Astrocyte (in vitro differentiated cells and primary cell): ENCODE data around the gene CHD9NB. TPM values are rescaled to one million over a fixed set of nuclear protein-coding genes. Genes with fewer than 3 reads are reported as not detected.

Source experiments
- DNase-seq: peaks from one replicate; pipeline ENCODE4 v3.0.0-alpha.2; 2010; ENCODE audit warnings: low read depth
- FAIRE-seq: peaks from 2 replicates; lab custom pipeline; 2011; peaks lifted over from hg19 to GRCh38; lab: Jason Lieb, UNC
- H2AFZ ChIP-seq: 2 replicates; pipeline ENCODE4 v1.6.0; 2012; ENCODE audit warnings: low read depth, low read length, inconsistent platforms
- H3K27ac ChIP-seq: 2 replicates; pipeline ENCODE4 v1.5.1; 2011; ENCODE audit warnings: low read depth, low read length, inconsistent platforms
- H3K27me3 ChIP-seq: 2 replicates; pipeline ENCODE4 v1.6.0; 2011; ENCODE audit warnings: low read length, inconsistent platforms; ENCODE audit not compliant: insufficient read depth
- H3K36me3 ChIP-seq: 2 replicates; pipeline ENCODE4 v1.5.1; 2011; ENCODE audit warnings: low read length, inconsistent platforms; ENCODE audit not compliant: insufficient read depth
- H3K4me1 ChIP-seq: 2 replicates; pipeline ENCODE4 v1.5.1; 2011; ENCODE audit warnings: low read length, inconsistent platforms; ENCODE audit not compliant: insufficient read depth
- H3K4me2 ChIP-seq: 2 replicates; pipeline ENCODE4 v1.6.0; 2012; ENCODE audit warnings: low read length, inconsistent platforms
- H3K4me3 ChIP-seq: 2 replicates; pipeline ENCODE4 v1.5.1; 2011; ENCODE audit warnings: low read depth, mild to moderate bottlenecking, low read length, inconsistent platforms; ENCODE audit not compliant: insufficient read depth
- H3K79me2 ChIP-seq: 2 replicates; pipeline ENCODE4 v1.6.0; 2012; ENCODE audit warnings: mild to moderate bottlenecking, low read length, inconsistent platforms; ENCODE audit not compliant: insufficient read depth
- H3K9ac ChIP-seq: 2 replicates; pipeline ENCODE4 v1.6.0; 2012; ENCODE audit warnings: mild to moderate bottlenecking, low read length, inconsistent platforms
- H3K9me3 ChIP-seq: 2 replicates; pipeline ENCODE4 v1.5.1; 2012; ENCODE audit warnings: low read depth, mild to moderate bottlenecking, low read length, inconsistent platforms; ENCODE audit not compliant: insufficient read depth
- H4K20me1 ChIP-seq: 2 replicates; pipeline ENCODE4 v1.6.0; 2012; ENCODE audit warnings: low read length, inconsistent platforms; ENCODE audit not compliant: insufficient read depth
- H3K27ac Mint-ChIP-seq: one replicate; pipeline ENCODE4 v1.8.0; 2021; ENCODE audit warnings: mild to moderate bottlenecking, mixed read lengths; ENCODE audit not compliant: unreplicated experiment
- H3K27me3 Mint-ChIP-seq: one replicate; pipeline ENCODE4 v1.8.0; 2021; ENCODE audit warnings: low read depth, mixed read lengths; ENCODE audit not compliant: unreplicated experiment
- H3K36me3 Mint-ChIP-seq: one replicate; pipeline ENCODE4 v1.8.0; 2021; ENCODE audit warnings: low read depth, mixed read lengths; ENCODE audit not compliant: unreplicated experiment
- H3K4me1 Mint-ChIP-seq: one replicate; pipeline ENCODE4 v1.8.0; 2021; ENCODE audit warnings: low read depth, mixed read lengths; ENCODE audit not compliant: unreplicated experiment
- H3K4me3 Mint-ChIP-seq: one replicate; pipeline ENCODE4 v1.8.0; 2021; ENCODE audit warnings: mild to moderate bottlenecking, moderate library complexity, mixed read lengths; ENCODE audit not compliant: unreplicated experiment
- H3K9me3 Mint-ChIP-seq: one replicate; pipeline ENCODE4 v1.8.0; 2021; ENCODE audit warnings: mild to moderate bottlenecking, mixed read lengths; ENCODE audit not compliant: unreplicated experiment
- EZH2 ChIP-seq: IDR thresholded peaks from 2 replicates; pipeline ENCODE4 v1.6.1; 2012; ENCODE audit warnings: mild to moderate bottlenecking, low read length, inconsistent platforms; ENCODE audit not compliant: insufficient read depth
- total RNA-seq: library from RNA; stranded (reverse); gene quantifications from 2 replicates; pipeline ENCODE4 v1.2.1, GENCODE V29; 2021
- TF ChIP-seq, protein P1 (sequence below): IDR thresholded peaks from 2 replicates; pipeline ENCODE4 v1.5.1; 2011; ENCODE audit warnings: low read depth, mild to moderate bottlenecking, inconsistent platforms, low read length, moderate library complexity; ENCODE audit not compliant: insufficient read depth

The CHD9NB gene
- total RNA-seq, 1 donor from 2014 or later: 3.3 TPM

DNA sequence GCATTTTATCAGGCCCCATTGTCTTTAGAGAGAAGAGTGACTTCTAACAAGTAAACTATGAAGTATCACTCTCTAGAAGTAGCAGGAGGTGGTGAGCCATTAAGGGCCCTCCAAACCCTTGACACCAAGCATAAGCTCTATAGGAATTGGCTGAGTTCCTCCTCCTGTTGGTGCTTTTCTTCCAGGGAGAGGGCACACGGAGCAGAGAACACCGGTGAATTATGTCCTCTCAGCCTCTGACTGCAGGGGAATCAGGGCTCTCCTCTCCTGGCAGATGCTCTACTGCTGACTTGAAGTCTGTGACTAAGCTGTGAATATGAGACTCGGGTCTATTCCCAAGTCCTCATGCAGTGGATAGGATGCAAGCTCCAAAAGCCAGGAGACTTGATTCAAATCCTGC is 34.4 kb upstream of the CHD9NB start:
- FAIRE-seq (no peak), DNase-seq (peak; percentile 40)
- H3K4me3 ChIP-seq: no peak overlapping the region
- Mint-ChIP-seq H3K36me3 (peaks cover 11% of the 10 kb centered on the region), H3K27me3 (no peaks in the 10 kb centered on the region), H3K9me3 (no peaks in the 10 kb centered on the region), H3K27ac (peak overlapping the region; percentile 31), H3K4me1 (peaks cover 47% of the 10 kb centered on the region), H3K4me3 (no peak overlapping the region)
- no peaks in the 10 kb centered on the region for H4K20me1 ChIP-seq
- no peak overlapping the region for H2AFZ ChIP-seq
- H3K9ac ChIP-seq: no peak overlapping the region
- no peak overlapping the region for H3K4me2 ChIP-seq
- no peaks in the 10 kb centered on the region for H3K27me3 ChIP-seq
- H3K79me2 ChIP-seq: peaks cover 12% of the 10 kb centered on the region
- H3K36me3 ChIP-seq: no peaks in the 10 kb centered on the region
- TF ChIP-seq, protein P1, sequence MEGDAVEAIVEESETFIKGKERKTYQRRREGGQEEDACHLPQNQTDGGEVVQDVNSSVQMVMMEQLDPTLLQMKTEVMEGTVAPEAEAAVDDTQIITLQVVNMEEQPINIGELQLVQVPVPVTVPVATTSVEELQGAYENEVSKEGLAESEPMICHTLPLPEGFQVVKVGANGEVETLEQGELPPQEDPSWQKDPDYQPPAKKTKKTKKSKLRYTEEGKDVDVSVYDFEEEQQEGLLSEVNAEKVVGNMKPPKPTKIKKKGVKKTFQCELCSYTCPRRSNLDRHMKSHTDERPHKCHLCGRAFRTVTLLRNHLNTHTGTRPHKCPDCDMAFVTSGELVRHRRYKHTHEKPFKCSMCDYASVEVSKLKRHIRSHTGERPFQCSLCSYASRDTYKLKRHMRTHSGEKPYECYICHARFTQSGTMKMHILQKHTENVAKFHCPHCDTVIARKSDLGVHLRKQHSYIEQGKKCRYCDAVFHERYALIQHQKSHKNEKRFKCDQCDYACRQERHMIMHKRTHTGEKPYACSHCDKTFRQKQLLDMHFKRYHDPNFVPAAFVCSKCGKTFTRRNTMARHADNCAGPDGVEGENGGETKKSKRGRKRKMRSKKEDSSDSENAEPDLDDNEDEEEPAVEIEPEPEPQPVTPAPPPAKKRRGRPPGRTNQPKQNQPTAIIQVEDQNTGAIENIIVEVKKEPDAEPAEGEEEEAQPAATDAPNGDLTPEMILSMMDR: no peak
- no peak for TF ChIP-seq EZH2
- no peak overlapping the region for H3K27ac ChIP-seq
- H3K4me1 ChIP-seq: peaks cover 47% of the 10 kb centered on the region
- H3K9me3 ChIP-seq: no peaks in the 10 kb centered on the region

DNA sequence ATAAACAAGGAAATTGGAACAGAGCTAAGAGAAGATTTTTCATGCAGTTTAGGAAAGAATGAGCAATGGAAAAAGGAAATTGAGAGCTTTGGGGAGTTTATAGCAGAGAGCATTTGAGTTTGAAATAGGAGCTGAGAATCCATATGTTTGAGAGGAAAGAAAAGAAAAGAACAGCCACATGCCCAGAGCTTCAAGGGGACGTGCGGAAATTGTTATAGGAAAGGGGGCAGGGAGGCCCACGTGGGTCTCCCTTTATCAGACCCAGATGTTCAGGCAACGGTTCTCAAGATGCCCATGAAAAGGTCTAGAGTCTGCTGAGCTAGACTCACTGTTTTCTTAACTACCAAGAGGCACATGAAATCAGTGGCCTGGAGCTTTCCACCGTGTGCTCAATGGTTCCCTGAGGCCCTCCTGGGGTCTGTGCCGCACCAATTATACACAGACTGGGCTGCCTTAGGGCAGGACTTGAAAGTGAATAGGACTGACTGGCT is 33.3 kb upstream of the CHD9NB start:
- H3K9me3 ChIP-seq: no peaks in the 10 kb centered on the region
- no peak overlapping the region for H3K9ac ChIP-seq
- Mint-ChIP-seq H3K4me1 (peaks cover 44% of the 10 kb centered on the region), H3K4me3 (peak overlapping the region; percentile 4), H3K27ac (no peak overlapping the region), H3K9me3 (no peaks in the 10 kb centered on the region), H3K27me3 (no peaks in the 10 kb centered on the region), H3K36me3 (peaks cover 11% of the 10 kb centered on the region)
- H3K4me1 ChIP-seq: peaks cover 43% of the 10 kb centered on the region
- H3K27ac ChIP-seq: no peak overlapping the region
- H3K79me2 ChIP-seq: peaks cover 12% of the 10 kb centered on the region
- DNase-seq: no peak
- TF ChIP-seq EZH2: no peak
- TF ChIP-seq, protein P1: no peak
- no peak overlapping the region for H2AFZ ChIP-seq
- H3K4me3 ChIP-seq: no peak overlapping the region
- FAIRE-seq: no peak
- H4K20me1 ChIP-seq: no peaks in the 10 kb centered on the region
- no peaks in the 10 kb centered on the region for H3K27me3 ChIP-seq
- peak overlapping the region; percentile 23 for H3K4me2 ChIP-seq
- H3K36me3 ChIP-seq: no peaks in the 10 kb centered on the region

DNA sequence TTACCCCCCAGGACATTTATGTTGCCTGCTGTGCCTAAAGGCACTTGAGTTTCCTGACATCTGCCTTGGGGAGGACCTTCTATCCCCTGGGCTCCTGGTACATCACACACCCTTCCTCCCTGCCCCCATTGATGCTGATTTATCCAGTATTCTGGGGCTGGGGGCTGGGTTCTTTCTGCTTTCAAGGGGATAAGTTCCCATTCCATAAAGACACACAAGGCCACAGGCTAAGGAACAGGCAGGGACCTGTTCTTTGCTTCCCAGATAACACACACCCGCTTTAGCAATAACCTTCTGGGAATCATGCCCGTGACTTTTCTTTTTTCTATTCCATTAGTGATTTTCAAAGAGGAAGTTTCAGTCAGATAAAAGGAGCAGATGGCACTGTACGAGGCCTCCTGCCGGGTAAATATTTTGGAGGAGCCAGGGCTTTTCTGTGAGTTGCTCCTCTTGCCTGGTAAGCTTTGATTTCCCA is 32.7 kb upstream of the CHD9NB start:
- no peak overlapping the region for H3K27ac Mint-ChIP-seq
- Histone ChIP-seq H4K20me1 (no peaks in the 10 kb centered on the region), H2AFZ (no peak overlapping the region), H3K4me1 (peaks cover 41% of the 10 kb centered on the region), H3K27me3 (no peaks in the 10 kb centered on the region), H3K9me3 (no peaks in the 10 kb centered on the region), H3K4me2 (peak overlapping the region; percentile 23), H3K4me3 (no peak overlapping the region), H3K79me2 (peaks cover 12% of the 10 kb centered on the region), H3K36me3 (no peaks in the 10 kb centered on the region), H3K9ac (no peak overlapping the region), H3K27ac (no peak overlapping the region)
- TF ChIP-seq EZH2: no peak
- TF ChIP-seq, protein P1: no peak
- H3K36me3 Mint-ChIP-seq: peaks cover 11% of the 10 kb centered on the region
- no peaks in the 10 kb centered on the region for H3K9me3 Mint-ChIP-seq
- FAIRE-seq (no peak), DNase-seq (no peak)
- H3K4me1 Mint-ChIP-seq: peaks cover 44% of the 10 kb centered on the region
- no peaks in the 10 kb centered on the region for H3K27me3 Mint-ChIP-seq
- H3K4me3 Mint-ChIP-seq: peak overlapping the region; percentile 4
